Panc1 (cell line): Measurements from ENCODE around the gene MGAT5. TPM values are rescaled to one million over a fixed set of nuclear protein-coding genes. Genes with fewer than 3 reads are reported as not detected.

Source experiments
- ATAC-seq: fragments of 200-7000 bp; cut with Tn5 transposase; 2 replicates; pipeline ENCODE4 v1.9.1; 2020; ENCODE audit warnings: mild to moderate bottlenecking, moderate library complexity
- BruUV-seq: library from RNA; stranded (reverse); fragments of 400-500 nt; replicated peaks from 2 replicates; lab custom pipeline; 2021; lab: Mats Ljungman, UMichigan
- CTCF ChIA-PET: fragments of 300-600 bp; sonication (Branson Sonifier 250); formaldehyde crosslinking; loops from one replicate; lab custom pipeline; 2022; ENCODE audit warnings: antibody characterized with exemption; lab: Charles Lee
- POLR2A ChIA-PET: fragments of 300-600 bp; sonication (Branson Sonifier 250); formaldehyde crosslinking; loops from one replicate; lab custom pipeline; 2022; ENCODE audit warnings: antibody characterized with exemption; lab: Charles Lee
- DNase-seq: peaks from one replicate; pipeline ENCODE4 v3.0.0-alpha.2; 2010; ENCODE audit warnings: low read depth, low spot score
- H3K27ac ChIP-seq: 2 replicates; pipeline ENCODE4 v1.5.1; 2011; ENCODE audit warnings: mild to moderate bottlenecking, low read length, inconsistent platforms
- H3K27me3 ChIP-seq: fragments of 200-500 bp; sonication (Bioruptor generic); 2 replicates; pipeline ENCODE4 v1.6.0; 2014; ENCODE audit warnings: low read length, inconsistent platforms; ENCODE audit not compliant: control insufficient read depth, insufficient read depth
- H3K36me3 ChIP-seq: fragments of 200-500 bp; sonication (Bioruptor generic); 2 replicates; pipeline ENCODE4 v1.5.1; 2014; ENCODE audit warnings: inconsistent platforms, mild to moderate bottlenecking, low read length, moderate library complexity; ENCODE audit not compliant: control insufficient read depth, insufficient read depth
- H3K4me1 ChIP-seq: 2 replicates; pipeline ENCODE4 v1.5.1; 2011; ENCODE audit warnings: inconsistent platforms, mild to moderate bottlenecking, low read length, moderate library complexity; ENCODE audit not compliant: control insufficient read depth, insufficient read depth
- H3K4me3 ChIP-seq, 2 experiments: 2 replicates each; pipeline ENCODE4 v1.5.1; 2011 to 2012; ENCODE audit warnings: low read depth in 2 of 2, low read length in 2 of 2, mild to moderate bottlenecking in 2 of 2, inconsistent platforms in 1 of 2, moderate library complexity in 1 of 2
- H3K9me3 ChIP-seq: fragments of 200-500 bp; sonication (Bioruptor generic); 2 replicates; pipeline ENCODE4 v1.5.1; 2014; ENCODE audit warnings: low read depth, mild to moderate bottlenecking, inconsistent platforms, low read length, moderate library complexity; ENCODE audit not compliant: control insufficient read depth, insufficient read depth
- POLR2AphosphoS5 ChIP-seq: IDR thresholded peaks from 2 replicates; pipeline ENCODE4 v1.6.1; 2012; ENCODE audit warnings: mild to moderate bottlenecking, low read depth, low read length, moderate library complexity
- SIN3A ChIP-seq: IDR thresholded peaks from 2 replicates; pipeline ENCODE4 v1.6.1; 2012; ENCODE audit warnings: low read depth, mild to moderate bottlenecking, low read length, moderate library complexity, borderline replicate concordance; ENCODE audit not compliant: insufficient read depth
- TCF7L2 ChIP-seq: IDR thresholded peaks from 2 replicates; pipeline ENCODE4 v1.6.1; 2011; ENCODE audit warnings: mild to moderate bottlenecking, low read depth, low read length, inconsistent platforms
- in situ Hi-C: cut with HindIII; loops from 2 replicates; pipeline ENCODE4 v1.10.0; 2016; ENCODE audit warnings: low sequenced_read_pairs, low pct_unique_long_range_greater_than_20kb
- intact Hi-C: fragments of 100-400 bp; cut with micrococcal nuclease; formaldehyde crosslinking; loops from one replicate; pipeline ENCODE4 v1.10.0; 2022; ENCODE audit not compliant: unreplicated experiment
- total RNA-seq: library from RNA; stranded (reverse); gene quantifications from one replicate; pipeline ENCODE4 v1.2.1, GENCODE V29; 2021; ENCODE audit not compliant: unreplicated experiment
- TF ChIP-seq, protein P1 (sequence below): fragments of 450-650 bp; IDR thresholded peaks from 2 replicates; pipeline ENCODE4 v1.5.1; 2017; ENCODE audit warnings: mild to moderate bottlenecking
- TF ChIP-seq, protein P2 (sequence below), 2 experiments: IDR thresholded peaks; 2 replicates each; pipeline ENCODE4 v1.6.1; 2011 to 2012; ENCODE audit warnings: low read depth in 2 of 2, control low read depth in 1 of 2, low read length in 1 of 2, mild to moderate bottlenecking in 1 of 2, moderate library complexity in 1 of 2; ENCODE audit not compliant: insufficient read depth in 1 of 2

The MGAT5 gene
- total RNA-seq, 1 experiment from 2014 or later, result 22.1 TPM

DNA sequence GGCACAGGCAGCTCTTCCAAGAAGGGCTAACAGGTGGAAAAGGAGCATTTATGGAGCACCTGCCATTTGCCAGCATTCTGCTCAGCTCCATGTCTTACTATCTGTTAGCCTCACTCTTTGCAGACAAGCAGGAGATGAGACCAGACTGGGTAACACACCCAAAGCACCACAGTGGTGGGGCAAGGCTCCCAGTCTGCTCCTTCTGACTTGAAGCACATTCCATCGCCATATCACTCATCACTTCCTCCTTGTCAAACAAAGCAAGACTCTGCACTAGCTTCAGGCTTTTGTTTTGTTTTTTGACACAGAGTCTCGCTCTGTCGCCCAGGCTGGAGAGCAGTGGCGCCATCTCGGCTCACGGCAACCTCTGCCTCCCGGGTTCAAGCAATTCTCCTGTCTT, 182.8 kb downstream of the MGAT5 start:
- intact Hi-C loops, result no loop called here
- Histone ChIP-seq H3K4me1 (no peaks in the 10 kb centered on the region), H3K9me3 (no peaks in the 10 kb centered on the region), H3K36me3 (no peaks in the 10 kb centered on the region), H3K27ac (no peak overlapping the region), H3K27me3 (no peaks in the 10 kb centered on the region), H3K4me3 (no peak overlapping the region)
- ChIA-PET CTCF (no interaction called here), POLR2A (no interaction called here)
- TF ChIP-seq, protein P1, sequence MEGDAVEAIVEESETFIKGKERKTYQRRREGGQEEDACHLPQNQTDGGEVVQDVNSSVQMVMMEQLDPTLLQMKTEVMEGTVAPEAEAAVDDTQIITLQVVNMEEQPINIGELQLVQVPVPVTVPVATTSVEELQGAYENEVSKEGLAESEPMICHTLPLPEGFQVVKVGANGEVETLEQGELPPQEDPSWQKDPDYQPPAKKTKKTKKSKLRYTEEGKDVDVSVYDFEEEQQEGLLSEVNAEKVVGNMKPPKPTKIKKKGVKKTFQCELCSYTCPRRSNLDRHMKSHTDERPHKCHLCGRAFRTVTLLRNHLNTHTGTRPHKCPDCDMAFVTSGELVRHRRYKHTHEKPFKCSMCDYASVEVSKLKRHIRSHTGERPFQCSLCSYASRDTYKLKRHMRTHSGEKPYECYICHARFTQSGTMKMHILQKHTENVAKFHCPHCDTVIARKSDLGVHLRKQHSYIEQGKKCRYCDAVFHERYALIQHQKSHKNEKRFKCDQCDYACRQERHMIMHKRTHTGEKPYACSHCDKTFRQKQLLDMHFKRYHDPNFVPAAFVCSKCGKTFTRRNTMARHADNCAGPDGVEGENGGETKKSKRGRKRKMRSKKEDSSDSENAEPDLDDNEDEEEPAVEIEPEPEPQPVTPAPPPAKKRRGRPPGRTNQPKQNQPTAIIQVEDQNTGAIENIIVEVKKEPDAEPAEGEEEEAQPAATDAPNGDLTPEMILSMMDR, result no peak
- TF ChIP-seq, protein P2, sequence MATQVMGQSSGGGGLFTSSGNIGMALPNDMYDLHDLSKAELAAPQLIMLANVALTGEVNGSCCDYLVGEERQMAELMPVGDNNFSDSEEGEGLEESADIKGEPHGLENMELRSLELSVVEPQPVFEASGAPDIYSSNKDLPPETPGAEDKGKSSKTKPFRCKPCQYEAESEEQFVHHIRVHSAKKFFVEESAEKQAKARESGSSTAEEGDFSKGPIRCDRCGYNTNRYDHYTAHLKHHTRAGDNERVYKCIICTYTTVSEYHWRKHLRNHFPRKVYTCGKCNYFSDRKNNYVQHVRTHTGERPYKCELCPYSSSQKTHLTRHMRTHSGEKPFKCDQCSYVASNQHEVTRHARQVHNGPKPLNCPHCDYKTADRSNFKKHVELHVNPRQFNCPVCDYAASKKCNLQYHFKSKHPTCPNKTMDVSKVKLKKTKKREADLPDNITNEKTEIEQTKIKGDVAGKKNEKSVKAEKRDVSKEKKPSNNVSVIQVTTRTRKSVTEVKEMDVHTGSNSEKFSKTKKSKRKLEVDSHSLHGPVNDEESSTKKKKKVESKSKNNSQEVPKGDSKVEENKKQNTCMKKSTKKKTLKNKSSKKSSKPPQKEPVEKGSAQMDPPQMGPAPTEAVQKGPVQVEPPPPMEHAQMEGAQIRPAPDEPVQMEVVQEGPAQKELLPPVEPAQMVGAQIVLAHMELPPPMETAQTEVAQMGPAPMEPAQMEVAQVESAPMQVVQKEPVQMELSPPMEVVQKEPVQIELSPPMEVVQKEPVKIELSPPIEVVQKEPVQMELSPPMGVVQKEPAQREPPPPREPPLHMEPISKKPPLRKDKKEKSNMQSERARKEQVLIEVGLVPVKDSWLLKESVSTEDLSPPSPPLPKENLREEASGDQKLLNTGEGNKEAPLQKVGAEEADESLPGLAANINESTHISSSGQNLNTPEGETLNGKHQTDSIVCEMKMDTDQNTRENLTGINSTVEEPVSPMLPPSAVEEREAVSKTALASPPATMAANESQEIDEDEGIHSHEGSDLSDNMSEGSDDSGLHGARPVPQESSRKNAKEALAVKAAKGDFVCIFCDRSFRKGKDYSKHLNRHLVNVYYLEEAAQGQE (IDR thresholded peaks at IDR 0.05; ENCODE audit: insufficient read depth in 1 of 2, low read depth in 2 of 2, low read length in 1 of 2), result no peak
- TF ChIP-seq POLR2AphosphoS5 (no peak), SIN3A (no peak), TCF7L2 (no peak)
- ATAC-seq, result no peak
- no TSS peak for BruUV-seq
- no peak for DNase-seq
- in situ Hi-C loops, result no loop called here

DNA sequence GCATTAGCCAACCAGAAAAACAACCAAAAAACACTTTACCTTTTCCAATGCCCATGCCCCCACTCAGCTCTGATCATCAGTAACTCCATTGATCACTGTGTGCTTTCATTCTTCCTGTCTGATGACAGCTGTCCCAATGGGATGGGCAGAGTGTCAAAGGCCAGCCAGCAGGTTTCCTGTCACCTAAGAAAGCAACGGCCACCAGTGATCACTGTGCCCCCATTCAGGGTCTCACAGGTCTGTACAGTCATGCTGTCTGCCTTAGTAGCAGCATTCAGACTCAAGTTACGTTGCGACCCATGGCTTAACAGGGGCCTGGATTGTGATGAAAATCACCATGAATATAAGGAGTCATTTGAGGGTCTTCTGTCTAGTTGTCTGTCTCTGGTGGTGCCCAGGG, 184.5 kb downstream of the MGAT5 start:
- Histone ChIP-seq H3K27ac (no peak overlapping the region), H3K27me3 (no peaks in the 10 kb centered on the region), H3K4me1 (no peaks in the 10 kb centered on the region), H3K4me3 (no peak overlapping the region), H3K36me3 (no peaks in the 10 kb centered on the region), H3K9me3 (no peaks in the 10 kb centered on the region)
- ChIA-PET POLR2A (interaction anchor here (0.8 kb wide), 1 partner anchor 106 kb away, joined by 8 read pairs; no protein-coding TSS in a partner anchor), CTCF (no interaction called here)
- no TSS peak for BruUV-seq
- DNase-seq, result no peak
- ATAC-seq, result no peak
- in situ Hi-C loops, result no loop called here
- intact Hi-C loops, result no loop called here
- TF ChIP-seq SIN3A, result no peak
- TF ChIP-seq POLR2AphosphoS5, result no peak
- no peak for TF ChIP-seq TCF7L2
- TF ChIP-seq, protein P2 (IDR thresholded peaks at IDR 0.05; ENCODE audit: insufficient read depth in 1 of 2, low read depth in 2 of 2, low read length in 1 of 2), result no peak
- TF ChIP-seq, protein P1, result no peak
